22Rv1 (cell line): ENCODE results near the gene SPATA13.

Source experiments
- H3K27ac ChIP-seq: fragments of 450-650 bp; 2 replicates; pipeline ENCODE4 v1.5.1; 2017
- ZFX ChIP-seq: fragments of 450-650 bp; IDR thresholded peaks from 2 replicates; pipeline ENCODE4 v1.6.1; 2017; ENCODE audit warnings: antibody characterized with exemption, borderline replicate concordance
- TF ChIP-seq, protein P1 (sequence below): fragments of 450-650 bp; IDR thresholded peaks from 2 replicates; pipeline ENCODE4 v1.5.1; 2017; ENCODE audit warnings: mild to moderate bottlenecking

Gene SPATA13

DNA sequence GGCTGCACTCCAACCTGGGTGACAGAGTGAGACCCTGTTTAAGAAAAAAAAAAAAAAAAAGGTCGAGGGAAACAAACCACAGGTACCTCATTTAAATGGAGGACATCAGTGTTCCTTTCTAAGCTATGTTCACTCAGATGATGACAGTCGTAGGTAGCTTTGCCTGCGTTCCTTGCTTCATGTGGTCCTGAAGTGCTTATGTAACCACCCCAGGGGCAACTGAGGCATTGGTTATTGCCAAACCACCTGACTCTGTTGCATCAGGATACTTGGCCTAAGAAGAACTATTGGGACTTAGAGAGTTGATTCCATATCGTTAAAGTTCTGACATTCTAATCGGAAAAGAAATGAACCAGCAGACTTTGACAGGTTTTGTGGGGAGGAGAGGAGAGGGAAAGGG is 51.7 kb downstream of the SPATA13 start:
- TF ChIP-seq, protein P1, sequence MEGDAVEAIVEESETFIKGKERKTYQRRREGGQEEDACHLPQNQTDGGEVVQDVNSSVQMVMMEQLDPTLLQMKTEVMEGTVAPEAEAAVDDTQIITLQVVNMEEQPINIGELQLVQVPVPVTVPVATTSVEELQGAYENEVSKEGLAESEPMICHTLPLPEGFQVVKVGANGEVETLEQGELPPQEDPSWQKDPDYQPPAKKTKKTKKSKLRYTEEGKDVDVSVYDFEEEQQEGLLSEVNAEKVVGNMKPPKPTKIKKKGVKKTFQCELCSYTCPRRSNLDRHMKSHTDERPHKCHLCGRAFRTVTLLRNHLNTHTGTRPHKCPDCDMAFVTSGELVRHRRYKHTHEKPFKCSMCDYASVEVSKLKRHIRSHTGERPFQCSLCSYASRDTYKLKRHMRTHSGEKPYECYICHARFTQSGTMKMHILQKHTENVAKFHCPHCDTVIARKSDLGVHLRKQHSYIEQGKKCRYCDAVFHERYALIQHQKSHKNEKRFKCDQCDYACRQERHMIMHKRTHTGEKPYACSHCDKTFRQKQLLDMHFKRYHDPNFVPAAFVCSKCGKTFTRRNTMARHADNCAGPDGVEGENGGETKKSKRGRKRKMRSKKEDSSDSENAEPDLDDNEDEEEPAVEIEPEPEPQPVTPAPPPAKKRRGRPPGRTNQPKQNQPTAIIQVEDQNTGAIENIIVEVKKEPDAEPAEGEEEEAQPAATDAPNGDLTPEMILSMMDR: no peak
- TF ChIP-seq ZFX: no peak
- no peak overlapping the region for H3K27ac ChIP-seq

DNA sequence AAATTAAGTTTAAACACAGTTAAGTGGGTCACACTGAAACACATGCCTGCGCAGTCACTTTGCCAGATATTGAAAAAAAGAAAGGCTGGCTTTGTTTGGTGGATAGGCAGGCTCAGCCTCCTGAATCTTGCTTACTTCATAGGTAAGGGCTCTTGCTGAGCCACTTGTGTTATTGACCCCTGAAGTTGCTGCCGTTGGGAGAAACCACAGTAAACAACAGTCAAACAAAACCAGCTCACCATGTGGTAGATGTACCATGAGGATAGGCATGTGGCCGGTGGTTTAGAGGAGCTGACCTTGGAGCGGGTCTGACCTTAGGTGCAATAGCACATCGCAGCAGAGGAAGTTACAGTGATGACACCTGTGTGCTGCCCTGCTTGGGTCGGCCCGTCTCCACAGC is 52.2 kb downstream of the SPATA13 start:
- no peak overlapping the region for H3K27ac ChIP-seq
- TF ChIP-seq, protein P1: no peak
- TF ChIP-seq ZFX: no peak

DNA sequence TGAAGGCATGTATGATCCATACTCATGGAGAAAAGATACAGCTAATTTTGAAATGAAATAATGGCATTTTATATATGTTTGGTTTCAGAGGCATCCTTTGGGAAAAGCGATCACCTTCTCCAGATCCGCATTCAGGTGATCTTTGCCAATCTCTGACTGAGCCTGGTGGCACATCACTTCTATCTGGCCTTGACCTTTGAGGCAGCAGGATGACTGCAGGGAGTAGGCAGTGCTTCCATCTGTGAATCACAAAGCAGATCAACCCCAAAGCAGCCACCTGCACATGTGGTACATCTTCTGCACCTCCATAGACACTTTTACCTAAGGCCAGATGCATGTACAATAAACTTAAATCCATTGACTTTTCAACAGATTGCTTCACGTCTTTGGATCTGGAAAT is 53.4 kb downstream of the SPATA13 start:
- TF ChIP-seq, protein P1: no peak
- no peak for TF ChIP-seq ZFX
- H3K27ac ChIP-seq: 0 out of 2 replicates have a peak overlapping the region, but pooled peaks have one; percentile 74

DNA sequence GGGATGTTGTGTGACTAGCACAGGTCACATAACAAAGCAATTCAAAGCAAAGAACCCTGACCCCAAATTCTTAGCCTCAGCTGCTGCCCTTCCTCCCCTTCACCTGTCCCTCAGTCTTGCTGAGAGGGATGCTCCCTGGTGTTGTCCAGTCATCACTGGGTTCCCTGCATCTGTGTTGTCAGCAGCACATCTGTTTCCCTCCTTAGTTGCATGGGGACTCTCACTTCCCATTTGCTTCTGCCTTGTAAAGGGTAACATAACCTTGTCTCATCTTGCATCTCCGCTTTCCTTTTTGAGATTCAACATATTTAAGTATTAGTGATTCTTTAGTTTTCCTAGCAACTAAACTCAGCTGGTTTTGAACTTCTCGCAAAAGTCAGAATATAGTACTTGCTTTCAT is 54.0 kb downstream of the SPATA13 start:
- peak overlapping the region; percentile 74; the same call in 1 of the 2 replicates for H3K27ac ChIP-seq
- TF ChIP-seq, protein P1: no peak
- TF ChIP-seq ZFX: no peak

DNA sequence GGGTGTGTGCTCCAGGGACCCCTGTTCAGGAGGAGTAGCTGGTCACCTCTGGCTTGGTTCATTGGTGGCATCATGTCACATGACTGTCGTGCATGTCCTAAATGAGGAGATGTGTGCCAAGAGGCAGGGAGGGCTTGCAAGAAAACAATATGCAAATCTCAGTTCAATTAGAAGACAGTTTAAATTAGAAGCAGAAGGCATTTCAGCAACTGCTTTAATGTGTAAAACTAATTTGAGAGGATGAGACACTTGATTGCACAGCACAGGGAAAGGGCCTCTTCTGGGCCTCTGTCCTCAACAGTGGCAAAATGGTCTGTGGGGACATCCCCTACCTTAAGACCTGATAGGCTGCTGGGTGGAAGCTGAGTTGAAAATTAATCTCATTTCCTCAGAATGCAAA is 54.6 kb downstream of the SPATA13 start:
- peak overlapping the region; percentile 74 for H3K27ac ChIP-seq
- no peak for TF ChIP-seq ZFX
- TF ChIP-seq, protein P1: no peak

DNA sequence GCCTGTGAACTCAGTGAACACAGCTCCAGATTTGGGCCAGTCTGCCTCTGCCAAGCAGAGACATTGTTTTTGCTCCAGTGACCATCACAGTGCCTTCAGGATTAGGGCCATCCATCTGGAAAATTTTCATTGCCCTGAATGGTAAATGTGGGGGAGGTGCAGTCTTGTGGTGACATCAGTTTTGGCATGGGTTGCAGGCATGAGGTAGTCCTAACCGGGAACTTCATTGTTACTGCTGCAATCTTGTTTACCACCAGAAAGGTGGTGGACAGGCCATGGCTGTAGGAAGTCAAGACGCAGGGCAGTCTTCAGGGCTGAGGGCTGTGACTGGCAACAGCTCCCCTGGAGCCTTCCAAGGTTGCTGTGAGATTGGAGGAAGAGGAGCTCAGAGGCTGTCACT is 55.2 kb downstream of the SPATA13 start:
- TF ChIP-seq, protein P1: no peak
- TF ChIP-seq ZFX: no peak
- peak overlapping the region; percentile 74 for H3K27ac ChIP-seq

DNA sequence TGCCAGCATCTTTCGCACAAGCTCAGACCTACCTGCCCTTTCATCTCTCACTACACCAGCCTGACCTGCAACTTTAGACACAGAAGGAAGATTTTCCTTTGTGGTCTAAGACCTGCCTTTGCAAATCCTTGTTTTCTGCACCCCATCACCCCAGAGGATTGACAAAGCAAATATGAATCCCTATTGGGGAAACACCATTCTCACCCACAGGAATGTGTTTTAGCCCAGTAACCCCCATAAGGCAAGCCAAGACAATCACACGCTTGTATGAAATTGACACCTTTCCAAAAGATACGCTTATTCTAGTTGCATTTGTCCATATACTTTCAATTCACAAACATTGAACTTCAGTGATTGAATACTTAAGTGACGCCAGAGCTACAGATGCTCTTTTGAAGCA is 55.7 kb downstream of the SPATA13 start:
- no peak for TF ChIP-seq ZFX
- TF ChIP-seq, protein P1: no peak

DNA sequence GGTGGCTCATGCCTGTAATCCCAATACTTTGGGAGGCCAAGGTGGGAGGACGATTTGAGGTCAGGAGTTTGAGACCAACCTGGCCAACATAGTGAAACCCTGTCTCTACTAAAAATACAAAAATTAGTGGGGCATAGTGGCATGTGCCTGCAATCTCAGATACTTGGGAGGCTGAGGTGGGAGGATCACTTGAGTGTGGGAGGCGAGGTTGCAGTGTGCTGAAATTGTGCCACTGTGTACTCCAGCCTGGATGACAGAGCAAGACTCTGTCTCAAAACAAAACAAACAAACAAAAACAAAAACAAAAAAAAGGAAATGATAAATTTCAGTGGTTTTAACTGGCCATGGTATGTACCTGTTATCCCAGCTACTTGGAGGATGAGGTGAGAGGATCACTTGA is 56.3 kb downstream of the SPATA13 start:
- H3K27ac ChIP-seq: peak overlapping the region; percentile 74

More for the DNA sequence above, 55.7 kb downstream of the SPATA13 start:
- peak overlapping the region; percentile 74 for H3K27ac ChIP-seq
